HepG2 (cell line): ENCODE data around the gene ZBTB46. TPM values are rescaled to one million over a fixed set of nuclear protein-coding genes. Genes with fewer than 3 reads are reported as not detected.

Experiments
- ETV5 ChIP-seq: IDR thresholded peaks from 2 replicates; pipeline ENCODE4 v1.6.1; 2018; ENCODE audit warnings: missing biosample characterization, missing genetic modification reagents, inconsistent platforms, borderline replicate concordance
- KAT8 ChIP-seq: IDR thresholded peaks from 2 replicates; pipeline ENCODE4 v1.6.1; 2016; ENCODE audit warnings: missing genetic modification reagents, missing compliant biosample characterization
- MTA1 ChIP-seq: sonication (generic); formaldehyde crosslinking; IDR thresholded peaks from 2 replicates; pipeline ENCODE4 v1.4.0; 2020; ENCODE audit warnings: missing genetic modification reagents, mild to moderate bottlenecking, borderline replicate concordance
- PHF21A ChIP-seq: sonication (generic); formaldehyde crosslinking; IDR thresholded peaks from 2 replicates; pipeline ENCODE4 v1.5.0; 2020; ENCODE audit warnings: mild to moderate bottlenecking, missing genetic modification reagents
- RBAK ChIP-seq: sonication (generic); formaldehyde crosslinking; IDR thresholded peaks from 2 replicates; pipeline ENCODE4 v1.5.1; 2020; ENCODE audit warnings: mild to moderate bottlenecking, missing genetic modification reagents
- RFX3 ChIP-seq: IDR thresholded peaks from 2 replicates; pipeline ENCODE4 v1.6.1; 2016; ENCODE audit warnings: missing biosample characterization, missing genetic modification reagents
- SMAD1 ChIP-seq: sonication (generic); formaldehyde crosslinking; IDR thresholded peaks from 2 replicates; pipeline ENCODE4 v1.4.0; 2020; ENCODE audit warnings: missing genetic modification reagents, low read depth, mild to moderate bottlenecking, borderline replicate concordance
- SNAI1 ChIP-seq: sonication (generic); formaldehyde crosslinking; IDR thresholded peaks from 2 replicates; pipeline ENCODE4 v1.5.0; 2020; ENCODE audit warnings: mild to moderate bottlenecking, missing genetic modification reagents, borderline replicate concordance
- WIZ ChIP-seq: sonication (generic); formaldehyde crosslinking; IDR thresholded peaks from 2 replicates; pipeline ENCODE4 v1.5.1; 2020; ENCODE audit warnings: mild to moderate bottlenecking, missing genetic modification reagents
- YEATS4 ChIP-seq: sonication (generic); formaldehyde crosslinking; IDR thresholded peaks from 2 replicates; pipeline ENCODE4 v1.4.0; 2020; ENCODE audit warnings: missing genetic modification reagents, borderline replicate concordance
- ZNF232 ChIP-seq: sonication (generic); formaldehyde crosslinking; IDR thresholded peaks from 2 replicates; pipeline ENCODE4 v1.4.0; 2020; ENCODE audit warnings: missing genetic modification reagents, borderline replicate concordance
- ZNF674 ChIP-seq: sonication (generic); formaldehyde crosslinking; IDR thresholded peaks from 2 replicates; pipeline ENCODE4 v1.5.0; 2020; ENCODE audit warnings: low read depth, mild to moderate bottlenecking, missing genetic modification reagents
- ZNF850 ChIP-seq: sonication (generic); formaldehyde crosslinking; conservative IDR thresholded peaks from 2 replicates; pipeline ENCODE4 v1.9.0; 2021; ENCODE audit warnings: mild to moderate bottlenecking, missing genetic modification reagents
- polyA plus RNA-seq, 8 experiments: library from polyadenylated mRNA; depleted of rRNA in 3 of 8; stranded (reverse) in 7 of 8; unstranded in 1 of 8; fragments of >200 nt; fragmentation: Illumina TruSeq in 4 of 8; extraction: Trizol in 4 of 8; gene quantifications; 2 replicates each; pipeline versions ENCODE4 v1.2.1 to v1.2.3, GENCODE V29; 2011 to 2016; ENCODE audit warnings: low read depth in 4 of 8, missing spikeins in 1 of 8, mixed read lengths in 1 of 8; ENCODE audit not compliant: insufficient read depth in 1 of 8
- total RNA-seq, 5 experiments: library from RNA; depleted of rRNA; stranded (reverse); fragments of >200 nt; fragmentation: Illumina TruSeq; extraction: Trizol; gene quantifications; 2 replicates each; pipeline ENCODE4 v1.2.3, GENCODE V29; 2016; ENCODE audit warnings: low read depth in 1 of 5
- TF ChIP-seq, protein P1 (sequence below): sonication (generic); formaldehyde crosslinking; IDR thresholded peaks from 2 replicates; pipeline ENCODE4 v1.4.0; 2020; ENCODE audit warnings: mild to moderate bottlenecking, missing genetic modification reagents
- TF ChIP-seq, protein P2 (sequence below): sonication (generic); formaldehyde crosslinking; IDR thresholded peaks from 2 replicates; pipeline ENCODE4 v1.4.0; 2020; ENCODE audit warnings: mild to moderate bottlenecking, missing genetic modification reagents
- TF ChIP-seq, protein P3 (sequence below): sonication (generic); formaldehyde crosslinking; IDR thresholded peaks from 2 replicates; pipeline ENCODE4 v1.5.0; 2020; ENCODE audit warnings: mild to moderate bottlenecking, missing genetic modification reagents

The ZBTB46 gene
- total and polyA plus RNA-seq, 2 of the 13 experiments (the other 11 are each of a cell fraction or from before 2014, with no cell fraction given): 1.6 to 13.5 TPM

DNA sequence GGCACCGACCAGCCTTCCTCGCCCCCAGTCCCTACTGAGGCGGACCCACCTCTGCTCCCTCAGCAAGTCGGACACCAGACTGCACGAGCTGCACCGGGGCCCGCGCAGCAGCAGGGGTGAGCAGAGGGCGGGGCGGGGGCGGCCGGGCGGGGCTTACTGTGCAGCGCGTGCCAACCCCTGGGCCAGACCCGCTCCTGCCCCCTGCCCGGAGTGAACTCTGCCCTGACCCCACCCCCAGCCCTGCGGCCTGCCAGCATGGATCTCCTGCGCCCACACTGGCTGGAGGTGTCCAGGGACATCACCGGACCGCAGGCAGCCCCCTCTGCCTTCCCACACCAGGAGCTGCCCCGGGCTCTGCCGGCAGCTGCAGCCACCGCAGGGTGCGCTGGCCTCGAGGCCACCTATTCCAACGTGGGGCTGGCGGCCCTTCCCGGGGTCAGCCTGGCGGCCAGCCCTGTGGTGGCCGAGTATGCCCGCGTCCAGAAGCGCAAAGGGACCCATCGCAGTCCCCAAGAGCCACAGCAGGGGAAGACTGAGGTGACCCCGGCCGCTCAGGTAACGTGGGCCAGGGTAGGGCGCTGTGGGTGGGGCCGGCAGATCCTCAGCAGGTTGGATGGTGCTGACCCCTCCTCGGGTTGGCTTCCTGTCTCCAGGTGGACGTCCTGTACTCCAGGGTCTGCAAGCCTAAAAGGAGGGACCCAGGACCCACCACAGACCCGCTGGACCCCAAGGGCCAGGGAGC lies 92.9 kb downstream of the ZBTB46 start (continued):
- TF ChIP-seq YEATS4 (CRISPR knock-in tag) (peak; percentile 91; the same call in 1 of the 2 replicates), MTA1 (CRISPR knock-in tag) (peak; percentile 38; the same call in 1 of the 2 replicates), ETV5 (CRISPR knock-in tag) (peak; percentile 15; the same call in 1 of the 2 replicates), PHF21A (CRISPR knock-in tag) (peak; percentile 67; the same call in 1 of the 2 replicates), WIZ (peak; percentile 29; the same call in 1 of the 2 replicates), SMAD1 (CRISPR knock-in tag) (peak; percentile 52; the same call in 1 of the 2 replicates), SNAI1 (CRISPR knock-in tag) (peak; percentile 19; the same call in 1 of the 2 replicates), ZNF674 (CRISPR knock-in tag) (peak; percentile 99), KAT8 (peak; percentile 16; the same call in 1 of the 2 replicates), ZNF850 (CRISPR knock-in tag) (no peak), ZNF232 (peak; percentile 95; the same call in 1 of the 2 replicates), RBAK (CRISPR knock-in tag) (0 out of 2 replicates have a peak, but pooled peaks have one; percentile 14), RFX3 (CRISPR knock-in tag) (no peak)
- TF ChIP-seq, protein P1, sequence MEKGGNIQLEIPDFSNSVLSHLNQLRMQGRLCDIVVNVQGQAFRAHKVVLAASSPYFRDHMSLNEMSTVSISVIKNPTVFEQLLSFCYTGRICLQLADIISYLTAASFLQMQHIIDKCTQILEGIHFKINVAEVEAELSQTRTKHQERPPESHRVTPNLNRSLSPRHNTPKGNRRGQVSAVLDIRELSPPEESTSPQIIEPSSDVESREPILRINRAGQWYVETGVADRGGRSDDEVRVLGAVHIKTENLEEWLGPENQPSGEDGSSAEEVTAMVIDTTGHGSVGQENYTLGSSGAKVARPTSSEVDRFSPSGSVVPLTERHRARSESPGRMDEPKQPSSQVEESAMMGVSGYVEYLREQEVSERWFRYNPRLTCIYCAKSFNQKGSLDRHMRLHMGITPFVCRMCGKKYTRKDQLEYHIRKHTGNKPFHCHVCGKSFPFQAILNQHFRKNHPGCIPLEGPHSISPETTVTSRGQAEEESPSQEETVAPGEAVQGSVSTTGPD (CRISPR knock-in tag): peak; percentile 38; the same call in 1 of the 2 replicates
- TF ChIP-seq, protein P2, sequence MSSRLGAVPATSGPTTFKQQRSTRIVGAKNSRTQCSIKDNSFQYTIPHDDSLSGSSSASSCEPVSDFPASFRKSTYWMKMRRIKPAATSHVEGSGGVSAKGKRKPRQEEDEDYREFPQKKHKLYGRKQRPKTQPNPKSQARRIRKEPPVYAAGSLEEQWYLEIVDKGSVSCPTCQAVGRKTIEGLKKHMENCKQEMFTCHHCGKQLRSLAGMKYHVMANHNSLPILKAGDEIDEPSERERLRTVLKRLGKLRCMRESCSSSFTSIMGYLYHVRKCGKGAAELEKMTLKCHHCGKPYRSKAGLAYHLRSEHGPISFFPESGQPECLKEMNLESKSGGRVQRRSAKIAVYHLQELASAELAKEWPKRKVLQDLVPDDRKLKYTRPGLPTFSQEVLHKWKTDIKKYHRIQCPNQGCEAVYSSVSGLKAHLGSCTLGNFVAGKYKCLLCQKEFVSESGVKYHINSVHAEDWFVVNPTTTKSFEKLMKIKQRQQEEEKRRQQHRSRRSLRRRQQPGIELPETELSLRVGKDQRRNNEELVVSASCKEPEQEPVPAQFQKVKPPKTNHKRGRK (CRISPR knock-in tag): peak; percentile 77; the same call in 1 of the 2 replicates
- TF ChIP-seq, protein P3, sequence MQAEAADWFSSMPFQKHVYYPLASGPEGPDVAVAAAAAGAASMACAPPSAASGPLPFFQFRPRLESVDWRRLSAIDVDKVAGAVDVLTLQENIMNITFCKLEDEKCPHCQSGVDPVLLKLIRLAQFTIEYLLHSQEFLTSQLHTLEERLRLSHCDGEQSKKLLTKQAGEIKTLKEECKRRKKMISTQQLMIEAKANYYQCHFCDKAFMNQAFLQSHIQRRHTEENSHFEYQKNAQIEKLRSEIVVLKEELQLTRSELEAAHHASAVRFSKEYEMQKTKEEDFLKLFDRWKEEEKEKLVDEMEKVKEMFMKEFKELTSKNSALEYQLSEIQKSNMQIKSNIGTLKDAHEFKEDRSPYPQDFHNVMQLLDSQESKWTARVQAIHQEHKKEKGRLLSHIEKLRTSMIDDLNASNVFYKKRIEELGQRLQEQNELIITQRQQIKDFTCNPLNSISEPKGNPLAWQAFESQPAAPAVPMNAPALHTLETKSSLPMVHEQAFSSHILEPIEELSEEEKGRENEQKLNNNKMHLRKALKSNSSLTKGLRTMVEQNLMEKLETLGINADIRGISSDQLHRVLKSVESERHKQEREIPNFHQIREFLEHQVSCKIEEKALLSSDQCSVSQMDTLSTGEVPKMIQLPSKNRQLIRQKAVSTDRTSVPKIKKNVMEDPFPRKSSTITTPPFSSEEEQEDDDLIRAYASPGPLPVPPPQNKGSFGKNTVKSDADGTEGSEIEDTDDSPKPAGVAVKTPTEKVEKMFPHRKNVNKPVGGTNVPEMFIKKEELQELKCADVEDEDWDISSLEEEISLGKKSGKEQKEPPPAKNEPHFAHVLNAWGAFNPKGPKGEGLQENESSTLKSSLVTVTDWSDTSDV (CRISPR knock-in tag): no peak
